Measurements from ENCODE around the gene OTOA. TPM values are rescaled to one million over a fixed set of nuclear protein-coding genes. Genes with fewer than 3 reads are reported as not detected.

The OTOA gene
- total RNA-seq = 0.09 TPM in 1 of 2 replicates, not detected in the other

DNA sequence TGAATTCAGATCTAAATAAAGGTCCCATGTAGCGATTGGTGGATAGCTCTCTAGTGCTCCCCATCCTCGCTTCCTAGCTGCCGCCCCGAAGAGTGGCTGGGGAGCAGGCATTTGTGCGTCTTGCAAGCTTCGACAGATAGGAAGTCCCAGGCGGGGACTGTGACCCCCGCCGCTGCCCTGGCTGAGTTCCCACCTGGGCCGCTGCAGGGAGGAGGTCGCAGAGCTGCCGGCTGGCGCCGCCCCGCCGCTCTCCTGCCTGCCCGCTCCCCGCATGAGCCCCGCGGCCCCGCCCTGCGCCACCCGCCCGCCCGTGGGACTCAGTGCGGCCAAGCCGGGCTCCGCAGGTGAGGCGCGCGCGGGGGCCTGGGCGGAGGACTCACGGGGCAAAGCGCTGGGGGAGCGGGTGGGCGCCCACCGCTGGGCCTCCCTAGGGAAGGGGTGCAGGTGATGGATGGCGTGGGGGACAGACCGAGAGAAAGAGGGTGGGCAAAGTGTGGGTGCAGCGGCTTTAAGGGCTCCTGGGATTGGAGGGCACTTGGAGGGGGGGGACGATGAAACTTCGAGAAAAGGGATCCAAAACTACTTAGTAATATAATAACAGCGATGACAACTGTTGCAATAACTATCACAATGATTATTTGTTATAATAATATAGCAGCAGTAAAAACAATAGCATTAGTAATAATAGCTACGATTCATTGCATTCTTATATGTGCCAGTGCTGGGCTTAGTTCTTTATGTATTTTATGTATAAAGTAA lies at the start of gene OTOA:
TSS of gene OTOA (plus strand) at position 80 of the 759 bp plus-strand sequence. CDS start 14,547 bp downstream, outside the sequence.

GRCh38 chr16:21652453-21652852 lies 11.3 kb upstream of the OTOA start, which contains the start of gene IGSF6:
TSS of gene IGSF6 (minus strand) at chr16:21652608. CDS start at chr16:21652598, 10 bp downstream.

Other genes starting within 250 kb of the OTOA start
- 136 and 160 TPM in 2 replicates for gene METTL9, start 64.4 kb upstream of the OTOA start, total RNA-seq
- not detected in 2 replicates for gene IGSF6, start 11.4 kb upstream of the OTOA start, total RNA-seq
- gene NPIPB4, start 193.8 kb downstream of the OTOA start, total RNA-seq = 35.9 and 48.9 TPM in 2 replicates